A549 (cell line): ENCODE data around the gene CTTN. TPM values are rescaled to one million over a fixed set of nuclear protein-coding genes. Genes with fewer than 3 reads are reported as not detected.

Experiments
- ATAC-seq, 2 experiments: fragments of 200-7000 bp in 1 of 2; fragments of >200 bp in 1 of 2; cut with Nextera tagmentation in 1 of 2; cut with Tn5 transposase in 1 of 2; 3 replicates each; pipeline versions ENCODE4 v1.8.0 to v1.9.1; 2018 to 2020; ENCODE audit warnings: mild to moderate bottlenecking in 1 of 2, moderate library complexity in 1 of 2
- CTCF ChIA-PET: fragments of 300-600 bp; sonication (Branson Sonifier 250); formaldehyde crosslinking; extraction: SDS; loops from one replicate; lab custom pipeline; 2021; ENCODE audit warnings: antibody characterized with exemption, inconsistent platforms; lab: Yijun Ruan, JAX
- POLR2A ChIA-PET: fragments of 350-600 bp; formaldehyde crosslinking; extraction: SDS; loops from one replicate; lab custom pipeline; 2021; ENCODE audit warnings: antibody characterized with exemption, inconsistent platforms; lab: Yijun Ruan, JAX
- DNase-seq, 2 experiments: peaks; one replicate each; pipeline versions ENCODE4 v3.0.0 to v3.0.0-alpha.2; 2011 to 2016; ENCODE audit warnings: low read depth in 1 of 2, low spot score in 1 of 2
- FAIRE-seq: peaks from 2 replicates; lab custom pipeline; 2011; peaks lifted over from hg19 to GRCh38; lab: Jason Lieb, UNC
- H3K27ac ChIP-seq, 2 experiments: fragments of >200 bp; sonication (Bioruptor Twin); formaldehyde crosslinking; 3 replicates each; pipeline ENCODE4 v1.5.1; 2016 to 2017
- H3K4me1 ChIP-seq: fragments of >200 bp; sonication (Bioruptor Twin); formaldehyde crosslinking; 3 replicates; pipeline ENCODE4 v1.6.1; 2016
- H3K4me2 ChIP-seq: fragments of >200 bp; sonication (Bioruptor Twin); formaldehyde crosslinking; 3 replicates; pipeline ENCODE4 v1.6.1; 2016
- H3K4me3 ChIP-seq: fragments of >200 bp; sonication (Bioruptor Twin); formaldehyde crosslinking; 3 replicates; pipeline ENCODE4 v1.5.1; 2016
- H3K9me3 ChIP-seq: fragments of >200 bp; sonication (Bioruptor Twin); formaldehyde crosslinking; 3 replicates; pipeline ENCODE4 v1.6.1; 2016
- BHLHE40 ChIP-seq: IDR thresholded peaks from 2 replicates; pipeline ENCODE4 v1.6.1; 2012; ENCODE audit warnings: low read depth, low read length, inconsistent platforms
- CBX8 ChIP-seq: fragments of 200-600 bp; sonication (generic); IDR thresholded peaks from 2 replicates; pipeline ENCODE4 v1.6.1; 2016
- EHF ChIP-seq: fragments of 250-450 bp; sonication (Bioruptor Pico); IDR thresholded peaks from 2 replicates; pipeline ENCODE4 v1.5.0; 2020; ENCODE audit warnings: mild to moderate bottlenecking
- EP300 ChIP-seq, 2 experiments: fragments of >200 bp; sonication (Bioruptor Twin); formaldehyde crosslinking; IDR thresholded peaks; 2 replicates in 1 of 2; 3 replicates in 1 of 2; pipeline ENCODE4 v1.6.1; 2016 to 2017
- HDAC2 ChIP-seq: fragments of 200-600 bp; sonication (generic); IDR thresholded peaks from 2 replicates; pipeline ENCODE4 v1.6.1; 2016
- HES2 ChIP-seq: fragments of >200 bp; sonication (Bioruptor Twin); formaldehyde crosslinking; IDR thresholded peaks from 2 replicates; pipeline ENCODE4 v1.6.1; 2016
- HEYL ChIP-seq: fragments of 250-450 bp; sonication (Bioruptor Pico); IDR thresholded peaks from 2 replicates; pipeline ENCODE4 v1.8.0; 2021; ENCODE audit warnings: mild to moderate bottlenecking, moderate library complexity
- HOXA7 ChIP-seq: fragments of 250-450 bp; sonication (Bioruptor Pico); IDR thresholded peaks from 2 replicates; pipeline ENCODE4 v1.5.0; 2020; ENCODE audit warnings: mild to moderate bottlenecking, moderate library complexity
- HOXB13 ChIP-seq: fragments of 250-450 bp; sonication (Bioruptor Pico); IDR thresholded peaks from 2 replicates; pipeline ENCODE4 v1.5.0; 2020; ENCODE audit warnings: low read depth, mild to moderate bottlenecking, moderate library complexity
- JUNB ChIP-seq: fragments of >200 bp; sonication (Bioruptor Twin); formaldehyde crosslinking; IDR thresholded peaks from 2 replicates; pipeline ENCODE4 v1.6.1; 2016
- MAFK ChIP-seq: fragments of 450-650 bp; IDR thresholded peaks from 2 replicates; pipeline ENCODE4 v1.6.1; 2014; ENCODE audit not compliant: partially characterized antibody
- MYC ChIP-seq: IDR thresholded peaks from 2 replicates; pipeline ENCODE4 v1.6.1; 2012; ENCODE audit warnings: mild to moderate bottlenecking, inconsistent platforms, low read length, improper control_type of control experiment, borderline replicate concordance
- PBX3 ChIP-seq: IDR thresholded peaks from 2 replicates; pipeline ENCODE4 v1.6.1; 2012
- POLR2AphosphoS2 ChIP-seq: conservative IDR thresholded peaks from 2 replicates; pipeline ENCODE4 v1.6.1; 2012; ENCODE audit warnings: low read length, improper control_type of control experiment, inconsistent platforms
- RFX5 ChIP-seq: fragments of 450-650 bp; IDR thresholded peaks from 2 replicates; pipeline ENCODE4 v1.7.1; 2014; ENCODE audit warnings: antibody characterized with exemption, mild to moderate bottlenecking, moderate library complexity
- SMC3 ChIP-seq: fragments of >200 bp; sonication (Bioruptor Twin); formaldehyde crosslinking; IDR thresholded peaks from 3 replicates; pipeline ENCODE4 v1.6.1; 2018; ENCODE audit warnings: inconsistent platforms
- TFCP2L1 ChIP-seq: fragments of 250-450 bp; sonication (Bioruptor Pico); IDR thresholded peaks from 2 replicates; pipeline ENCODE4 v1.5.0; 2021; ENCODE audit warnings: mild to moderate bottlenecking
- TP53 ChIP-seq: fragments of 250-450 bp; sonication (Bioruptor Pico); IDR thresholded peaks from 2 replicates; pipeline ENCODE4 v1.5.0; 2021; ENCODE audit warnings: mild to moderate bottlenecking, moderate library complexity
- ZC3H11A ChIP-seq: fragments of 450-650 bp; IDR thresholded peaks from 2 replicates; pipeline ENCODE4 v1.6.1; 2014; ENCODE audit warnings: antibody characterized with exemption, mild to moderate bottlenecking
- ZFP36 ChIP-seq: fragments of 450-650 bp; IDR thresholded peaks from 2 replicates; pipeline ENCODE4 v1.6.1; 2014; ENCODE audit warnings: borderline replicate concordance; ENCODE audit not compliant: partially characterized antibody
- ZNF302 ChIP-seq: fragments of 250-450 bp; sonication (Bioruptor Pico); IDR thresholded peaks from 2 replicates; pipeline ENCODE4 v1.9.0; 2021; ENCODE audit warnings: inconsistent platforms, mild to moderate bottlenecking, moderate library complexity
- ZSCAN20 ChIP-seq: fragments of 250-450 bp; sonication (Bioruptor Pico); IDR thresholded peaks from 2 replicates; pipeline ENCODE4 v1.8.0; 2022; ENCODE audit warnings: mild to moderate bottlenecking, moderate library complexity
- WGBS: methylation state at CpG from one replicate; pipeline ENCODE4 v1.1.6; 2017; ENCODE audit errors: missing lambda C conversion rate; 5-methylcytosine and 5-hydroxymethylcytosine counted together
- polyA plus RNA-seq, 4 experiments: library from polyadenylated mRNA; depleted of rRNA in 3 of 4; stranded (reverse); fragments of >200 nt; fragmentation: RNase III in 1 of 4; extraction: RNeasy Plus Mini Kit Qiagen cat#74134 plus additional on column Dnase treatment in 1 of 4; gene quantifications; 2 replicates in 3 of 4; 3 replicates in 1 of 4; pipeline ENCODE4 v1.2.3, GENCODE V29; 2011 to 2017
- TF ChIP-seq, protein P1 (sequence below): fragments of 150-350 bp; IDR thresholded peaks from 2 replicates; pipeline ENCODE4 v1.6.1; 2014; ENCODE audit warnings: low read depth, mild to moderate bottlenecking, low read length
- TF ChIP-seq, protein P2 (sequence below): fragments of >200 bp; sonication (Bioruptor Twin); formaldehyde crosslinking; IDR thresholded peaks from 3 replicates; pipeline ENCODE4 v1.5.1; 2016
- TF ChIP-seq, protein P3 (sequence below): fragments of >200 bp; sonication (Bioruptor Twin); formaldehyde crosslinking; IDR thresholded peaks from 3 replicates; pipeline ENCODE4 v1.6.1; 2016
- TF ChIP-seq, protein P4 (sequence below): IDR thresholded peaks from 2 replicates; pipeline ENCODE4 v1.6.1; 2012

The CTTN gene
- polyA plus RNA-seq, 2 of the 4 experiments (the other 2 are of a cell fraction): 140 to 214 TPM

- DNase-seq: no peak
- Histone ChIP-seq H3K27ac (no peak overlapping the region), H3K9me3 (no peaks in the 10 kb centered on the region), H3K4me1 (peaks cover 24% of the 10 kb centered on the region), H3K4me3 (no peak overlapping the region), H3K4me2 (no peak overlapping the region)
- 93% methylated on average over 19 of the region's 20 CpGs for WGBS
- ChIA-PET POLR2A (no interaction called here), CTCF (no interaction called here)
- no peak for TF ChIP-seq MAFK
- TF ChIP-seq, protein P1, sequence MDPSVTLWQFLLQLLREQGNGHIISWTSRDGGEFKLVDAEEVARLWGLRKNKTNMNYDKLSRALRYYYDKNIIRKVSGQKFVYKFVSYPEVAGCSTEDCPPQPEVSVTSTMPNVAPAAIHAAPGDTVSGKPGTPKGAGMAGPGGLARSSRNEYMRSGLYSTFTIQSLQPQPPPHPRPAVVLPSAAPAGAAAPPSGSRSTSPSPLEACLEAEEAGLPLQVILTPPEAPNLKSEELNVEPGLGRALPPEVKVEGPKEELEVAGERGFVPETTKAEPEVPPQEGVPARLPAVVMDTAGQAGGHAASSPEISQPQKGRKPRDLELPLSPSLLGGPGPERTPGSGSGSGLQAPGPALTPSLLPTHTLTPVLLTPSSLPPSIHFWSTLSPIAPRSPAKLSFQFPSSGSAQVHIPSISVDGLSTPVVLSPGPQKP: no peak
- TF ChIP-seq BHLHE40: no peak
- TF ChIP-seq ZSCAN20 (CRISPR knock-in tag): no peak
- no peak for TF ChIP-seq ZFP36
- TF ChIP-seq HEYL: no peak
- no peak for TF ChIP-seq MYC
- no peak for TF ChIP-seq TP53
- no peak for TF ChIP-seq HOXA7 (CRISPR knock-in tag)
- TF ChIP-seq RFX5: no peak
- no peak for TF ChIP-seq ZC3H11A
- TF ChIP-seq CBX8: no peak
- TF ChIP-seq PBX3: no peak
- no peak for TF ChIP-seq ZNF302 (CRISPR knock-in tag)
- TF ChIP-seq EHF (CRISPR knock-in tag): no peak
- TF ChIP-seq HOXB13 (CRISPR knock-in tag): no peak
- no peak for FAIRE-seq
- no peak for ATAC-seq
Observed at GRCh38 chr11:70405679-70406395, 7.5 kb downstream of the CTTN start.

GRCh38 chr11:70407121-70407520, 8.8 kb downstream of the CTTN start:
- 87% methylated on average over 11 of the region's 13 CpGs for WGBS

More at GRCh38 chr11:70407121-70407520, 8.8 kb downstream of the CTTN start:
- no peak overlapping the region for H3K27ac ChIP-seq
- no peak overlapping the region for H3K4me3 ChIP-seq
- H3K4me1 ChIP-seq: peaks cover 11% of the 10 kb centered on the region
- no peak for TF ChIP-seq ZSCAN20 (CRISPR knock-in tag)
- no peak for TF ChIP-seq HDAC2
- no peak for TF ChIP-seq TFCP2L1 (CRISPR knock-in tag)
- no peak for TF ChIP-seq HES2
- TF ChIP-seq CBX8: no peak
- no peak for TF ChIP-seq HEYL
- TF ChIP-seq, protein P2, sequence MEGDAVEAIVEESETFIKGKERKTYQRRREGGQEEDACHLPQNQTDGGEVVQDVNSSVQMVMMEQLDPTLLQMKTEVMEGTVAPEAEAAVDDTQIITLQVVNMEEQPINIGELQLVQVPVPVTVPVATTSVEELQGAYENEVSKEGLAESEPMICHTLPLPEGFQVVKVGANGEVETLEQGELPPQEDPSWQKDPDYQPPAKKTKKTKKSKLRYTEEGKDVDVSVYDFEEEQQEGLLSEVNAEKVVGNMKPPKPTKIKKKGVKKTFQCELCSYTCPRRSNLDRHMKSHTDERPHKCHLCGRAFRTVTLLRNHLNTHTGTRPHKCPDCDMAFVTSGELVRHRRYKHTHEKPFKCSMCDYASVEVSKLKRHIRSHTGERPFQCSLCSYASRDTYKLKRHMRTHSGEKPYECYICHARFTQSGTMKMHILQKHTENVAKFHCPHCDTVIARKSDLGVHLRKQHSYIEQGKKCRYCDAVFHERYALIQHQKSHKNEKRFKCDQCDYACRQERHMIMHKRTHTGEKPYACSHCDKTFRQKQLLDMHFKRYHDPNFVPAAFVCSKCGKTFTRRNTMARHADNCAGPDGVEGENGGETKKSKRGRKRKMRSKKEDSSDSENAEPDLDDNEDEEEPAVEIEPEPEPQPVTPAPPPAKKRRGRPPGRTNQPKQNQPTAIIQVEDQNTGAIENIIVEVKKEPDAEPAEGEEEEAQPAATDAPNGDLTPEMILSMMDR: no peak
- no peak for TF ChIP-seq SMC3
- TF ChIP-seq, protein P3, sequence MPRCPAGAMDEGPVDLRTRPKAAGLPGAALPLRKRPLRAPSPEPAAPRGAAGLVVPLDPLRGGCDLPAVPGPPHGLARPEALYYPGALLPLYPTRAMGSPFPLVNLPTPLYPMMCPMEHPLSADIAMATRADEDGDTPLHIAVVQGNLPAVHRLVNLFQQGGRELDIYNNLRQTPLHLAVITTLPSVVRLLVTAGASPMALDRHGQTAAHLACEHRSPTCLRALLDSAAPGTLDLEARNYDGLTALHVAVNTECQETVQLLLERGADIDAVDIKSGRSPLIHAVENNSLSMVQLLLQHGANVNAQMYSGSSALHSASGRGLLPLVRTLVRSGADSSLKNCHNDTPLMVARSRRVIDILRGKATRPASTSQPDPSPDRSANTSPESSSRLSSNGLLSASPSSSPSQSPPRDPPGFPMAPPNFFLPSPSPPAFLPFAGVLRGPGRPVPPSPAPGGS: no peak
- TF ChIP-seq POLR2AphosphoS2: no peak
- no peak for TF ChIP-seq EP300 (IDR thresholded peaks at IDR 0.05)
- TF ChIP-seq JUNB: no peak
- TF ChIP-seq, protein P4, sequence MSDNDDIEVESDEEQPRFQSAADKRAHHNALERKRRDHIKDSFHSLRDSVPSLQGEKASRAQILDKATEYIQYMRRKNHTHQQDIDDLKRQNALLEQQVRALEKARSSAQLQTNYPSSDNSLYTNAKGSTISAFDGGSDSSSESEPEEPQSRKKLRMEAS: no peak
- FAIRE-seq: no peak
- H3K9me3 ChIP-seq: no peaks in the 10 kb centered on the region
- ChIA-PET POLR2A (no interaction called here), CTCF (interaction anchor here (1.8 kb wide), 1 partner anchor 9 kb away, joined by 4 read pairs; no protein-coding TSS in a partner anchor)
- ATAC-seq: no peak
- H3K4me2 ChIP-seq: no peak overlapping the region
- DNase-seq: no peak
